Fibroblast of the aortic adventitia (primary cell): ENCODE data around the gene P2RX2. TPM values are rescaled to one million over a fixed set of nuclear protein-coding genes. Genes with fewer than 3 reads are reported as not detected.

Source experiments
- DNase-seq: peaks from one replicate; pipeline ENCODE4 v3.0.0-alpha.2; 2010; ENCODE audit warnings: low read depth
- H3K4me3 ChIP-seq: 2 replicates; pipeline ENCODE4 v1.5.1; 2011; ENCODE audit warnings: low read depth, mild to moderate bottlenecking, control low read depth, low read length, moderate library complexity
- CTCF ChIP-seq: IDR thresholded peaks from 2 replicates; pipeline ENCODE4 v1.5.1; 2011; ENCODE audit warnings: mild to moderate bottlenecking, low read length, control low read depth, inconsistent platforms; ENCODE audit not compliant: insufficient read depth
- total RNA-seq: library from RNA; depleted of rRNA; stranded (reverse); fragments of >200 nt; gene quantifications from 2 replicates; pipeline ENCODE4 v1.2.3, GENCODE V29; 2012; ENCODE audit warnings: low replicate concordance

Gene P2RX2
- total RNA-seq, 1 donor: not detected

GRCh38 chr12:132620113-132620898 lies 1.7 kb downstream of the P2RX2 start:
- DNase-seq: no peak
- TF ChIP-seq CTCF: no peak
- H3K4me3 ChIP-seq: no peak overlapping the region

GRCh38 chr12:132620899-132621656 lies 2.5 kb downstream of the P2RX2 start:
- TF ChIP-seq CTCF: no peak
- no peak for DNase-seq

GRCh38 chr12:132621657-132622435 lies 3.3 kb downstream of the P2RX2 start:
- no peak for TF ChIP-seq CTCF
- H3K4me3 ChIP-seq: no peak overlapping the region
- DNase-seq: no peak

More at GRCh38 chr12:132620899-132621656, 2.5 kb downstream of the P2RX2 start:
- no peak overlapping the region for H3K4me3 ChIP-seq

- peak; percentile 78 for DNase-seq
- TF ChIP-seq CTCF: no peak
- no peak overlapping the region for H3K4me3 ChIP-seq
These were observed 4.0 kb downstream of the P2RX2 start for GRCh38 chr12:132622437-132623071.

GRCh38 chr12:132623072-132623869 lies 4.7 kb downstream of the P2RX2 start:
- no peak for DNase-seq
- H3K4me3 ChIP-seq: no peak overlapping the region
- no peak for TF ChIP-seq CTCF
